Chondrocyte (in vitro differentiated cells): ENCODE measurements around the gene NTRK3. TPM values are rescaled to one million over a fixed set of nuclear protein-coding genes. Genes with fewer than 3 reads are reported as not detected.

Experiments
- DNase-seq: peaks from one replicate; pipeline ENCODE4 v3.0.0; 2021; ENCODE audit warnings: mixed read lengths, low spot score
- H3K27ac Mint-ChIP-seq: one replicate; pipeline ENCODE4 v1.8.0; 2021; ENCODE audit warnings: mild to moderate bottlenecking, moderate library complexity, mixed read lengths; ENCODE audit not compliant: unreplicated experiment
- H3K27me3 Mint-ChIP-seq: 2 replicates; pipeline ENCODE4 v1.8.0; 2021; ENCODE audit warnings: low read depth, mixed read lengths
- H3K36me3 Mint-ChIP-seq: 2 replicates; pipeline ENCODE4 v1.8.0; 2021; ENCODE audit warnings: low read depth, mixed read lengths
- H3K4me1 Mint-ChIP-seq: 2 replicates; pipeline ENCODE4 v1.8.0; 2021; ENCODE audit warnings: low read depth, mild to moderate bottlenecking, mixed read lengths
- H3K4me3 Mint-ChIP-seq: one replicate; pipeline ENCODE4 v1.8.0; 2021; ENCODE audit warnings: mild to moderate bottlenecking, moderate library complexity, mixed read lengths; ENCODE audit not compliant: unreplicated experiment
- H3K9me3 Mint-ChIP-seq: 2 replicates; pipeline ENCODE4 v1.8.0; 2021; ENCODE audit warnings: low read depth, mixed read lengths
- total RNA-seq: library from RNA; stranded (reverse); gene quantifications from 3 replicates; pipeline ENCODE4 v1.2.1, GENCODE V29; 2021
- TF ChIP-seq, protein P1 (sequence below): fragments of 200-600 bp; sonication (generic); IDR thresholded peaks from 2 replicates; pipeline ENCODE4 v1.5.0; 2021; ENCODE audit warnings: antibody characterized with exemption, mild to moderate bottlenecking, moderate library complexity

The NTRK3 gene
- total RNA-seq, 1 donor from 2014 or later: not detected

GRCh38 chr15:87924433-87924832 is 332.1 kb downstream of the NTRK3 start:
- DNase-seq: no peak
- TF ChIP-seq, protein P1, sequence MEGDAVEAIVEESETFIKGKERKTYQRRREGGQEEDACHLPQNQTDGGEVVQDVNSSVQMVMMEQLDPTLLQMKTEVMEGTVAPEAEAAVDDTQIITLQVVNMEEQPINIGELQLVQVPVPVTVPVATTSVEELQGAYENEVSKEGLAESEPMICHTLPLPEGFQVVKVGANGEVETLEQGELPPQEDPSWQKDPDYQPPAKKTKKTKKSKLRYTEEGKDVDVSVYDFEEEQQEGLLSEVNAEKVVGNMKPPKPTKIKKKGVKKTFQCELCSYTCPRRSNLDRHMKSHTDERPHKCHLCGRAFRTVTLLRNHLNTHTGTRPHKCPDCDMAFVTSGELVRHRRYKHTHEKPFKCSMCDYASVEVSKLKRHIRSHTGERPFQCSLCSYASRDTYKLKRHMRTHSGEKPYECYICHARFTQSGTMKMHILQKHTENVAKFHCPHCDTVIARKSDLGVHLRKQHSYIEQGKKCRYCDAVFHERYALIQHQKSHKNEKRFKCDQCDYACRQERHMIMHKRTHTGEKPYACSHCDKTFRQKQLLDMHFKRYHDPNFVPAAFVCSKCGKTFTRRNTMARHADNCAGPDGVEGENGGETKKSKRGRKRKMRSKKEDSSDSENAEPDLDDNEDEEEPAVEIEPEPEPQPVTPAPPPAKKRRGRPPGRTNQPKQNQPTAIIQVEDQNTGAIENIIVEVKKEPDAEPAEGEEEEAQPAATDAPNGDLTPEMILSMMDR: no peak
- Mint-ChIP-seq H3K9me3 (peaks cover 2% of the 10 kb centered on the region), H3K27ac (no peak overlapping the region), H3K27me3 (no peaks in the 10 kb centered on the region), H3K36me3 (no peaks in the 10 kb centered on the region), H3K4me3 (no peak overlapping the region), H3K4me1 (no peaks in the 10 kb centered on the region)

GRCh38 chr15:87919064-87919463 is 337.5 kb downstream of the NTRK3 start:
- no peaks in the 10 kb centered on the region for H3K36me3 Mint-ChIP-seq
- H3K4me3 Mint-ChIP-seq: no peak overlapping the region
- H3K4me1 Mint-ChIP-seq: no peaks in the 10 kb centered on the region
- H3K27me3 Mint-ChIP-seq: no peaks in the 10 kb centered on the region
- peaks cover 2% of the 10 kb centered on the region for H3K9me3 Mint-ChIP-seq
- no peak overlapping the region for H3K27ac Mint-ChIP-seq
- TF ChIP-seq, protein P1: no peak
- no peak for DNase-seq

DNA sequence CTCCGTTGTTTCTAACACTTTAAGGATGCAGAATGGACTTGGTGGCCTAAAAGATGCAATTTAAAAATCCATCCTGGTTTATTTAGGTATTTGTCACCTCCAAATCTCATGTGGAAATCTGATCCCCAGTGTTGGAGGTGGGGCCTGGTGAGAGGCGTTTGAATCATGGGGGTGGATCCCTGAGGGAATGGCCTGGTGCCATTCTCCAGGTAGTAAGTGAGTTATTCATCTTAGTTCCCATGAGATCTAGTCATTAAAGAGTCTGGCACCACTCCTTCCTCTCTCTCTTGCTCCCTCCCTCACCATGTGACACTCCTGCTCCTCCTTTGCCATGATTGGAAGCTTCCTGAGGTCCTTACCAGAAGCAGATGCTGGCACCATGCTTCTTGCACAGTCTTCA is 339.1 kb downstream of the NTRK3 start:
- no peaks in the 10 kb centered on the region for H3K36me3 Mint-ChIP-seq
- DNase-seq: no peak
- TF ChIP-seq, protein P1: no peak
- peaks cover 2% of the 10 kb centered on the region for H3K9me3 Mint-ChIP-seq
- H3K4me1 Mint-ChIP-seq: no peaks in the 10 kb centered on the region
- no peak overlapping the region for H3K27ac Mint-ChIP-seq
- H3K4me3 Mint-ChIP-seq: no peak overlapping the region
- H3K27me3 Mint-ChIP-seq: no peaks in the 10 kb centered on the region

GRCh38 chr15:87916208-87916607 is 340.3 kb downstream of the NTRK3 start:
- no peak overlapping the region for H3K4me3 Mint-ChIP-seq
- DNase-seq: no peak
- H3K9me3 Mint-ChIP-seq: peaks cover 6% of the 10 kb centered on the region
- H3K27ac Mint-ChIP-seq: no peak overlapping the region
- H3K36me3 Mint-ChIP-seq: no peaks in the 10 kb centered on the region
- H3K4me1 Mint-ChIP-seq: no peaks in the 10 kb centered on the region
- TF ChIP-seq, protein P1: no peak
- H3K27me3 Mint-ChIP-seq: no peaks in the 10 kb centered on the region

- DNase-seq: no peak
- Mint-ChIP-seq H3K27ac (no peak overlapping the region), H3K27me3 (no peaks in the 10 kb centered on the region), H3K4me3 (no peak overlapping the region), H3K4me1 (no peaks in the 10 kb centered on the region), H3K9me3 (peaks cover 5% of the 10 kb centered on the region), H3K36me3 (no peaks in the 10 kb centered on the region)
- TF ChIP-seq, protein P1: no peak
Observed at GRCh38 chr15:87910301-87910700, 346.2 kb downstream of the NTRK3 start.
